Panc1 (cell line): ENCODE results near the gene CEBPB.

ENCODE experiments used
- CTCF ChIP-seq: fragments of 450-650 bp; IDR thresholded peaks from 2 replicates; pipeline ENCODE4 v1.5.1; 2017; ENCODE audit warnings: mild to moderate bottlenecking
- POLR2AphosphoS5 ChIP-seq: IDR thresholded peaks from 2 replicates; pipeline ENCODE4 v1.6.1; 2012; ENCODE audit warnings: mild to moderate bottlenecking, low read depth, low read length, moderate library complexity

- TF ChIP-seq CTCF (no peak), POLR2AphosphoS5 (no peak)
Observed at GRCh38 chr20:50208085-50208491, 17.5 kb downstream of the CEBPB start.
